ENCODE measurements around the gene ATP2A1. TPM values are rescaled to one million over a fixed set of nuclear protein-coding genes. Genes with fewer than 3 reads are reported as not detected.

The ATP2A1 gene
- total and polyA plus RNA-seq, 2 donors from 2014 or later: 0.25 to 0.47 TPM

DNA sequence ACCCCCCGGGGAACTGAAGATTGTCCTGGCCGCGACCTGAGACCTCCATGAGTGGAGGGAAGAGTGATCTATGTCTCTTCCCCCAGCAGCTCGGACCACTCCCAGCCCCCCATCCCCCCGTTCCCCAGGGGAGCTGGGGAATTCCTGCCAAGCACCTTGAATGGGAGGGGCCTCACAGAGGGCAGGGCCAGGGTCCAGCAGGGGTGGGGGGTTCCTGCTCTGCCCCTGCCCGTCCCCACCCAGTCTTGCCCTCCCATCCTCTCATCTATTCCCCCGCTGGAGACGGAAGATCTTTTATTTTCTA lies 41.6 kb upstream of the ATP2A1 start:
- no peak overlapping the region for H3K9ac ChIP-seq (ENCODE audit: low read length in 3 of 3)
- no peaks in the 10 kb centered on the region for H3K27me3 ChIP-seq (ENCODE audit: control insufficient read depth, insufficient read depth, low read length)
- H3K4me1 ChIP-seq (ENCODE audit: control insufficient read depth in 2 of 3, insufficient read depth in 2 of 3, low read depth in 1 of 3, low read length in 3 of 3): no peaks in the 10 kb centered on the region
- H3K9me3 ChIP-seq (ENCODE audit: control insufficient read depth in 2 of 3, insufficient read depth in 1 of 3, low read length in 3 of 3): no peaks in the 10 kb centered on the region
- no peak overlapping the region for H3K27ac ChIP-seq (ENCODE audit: low read depth in 2 of 2, low read length in 2 of 2)
- H3K4me3 ChIP-seq (ENCODE audit: low read length in 3 of 3): no peak overlapping the region
- DNase-seq (no peak), FAIRE-seq (no peak)
- TF ChIP-seq, protein P1, sequence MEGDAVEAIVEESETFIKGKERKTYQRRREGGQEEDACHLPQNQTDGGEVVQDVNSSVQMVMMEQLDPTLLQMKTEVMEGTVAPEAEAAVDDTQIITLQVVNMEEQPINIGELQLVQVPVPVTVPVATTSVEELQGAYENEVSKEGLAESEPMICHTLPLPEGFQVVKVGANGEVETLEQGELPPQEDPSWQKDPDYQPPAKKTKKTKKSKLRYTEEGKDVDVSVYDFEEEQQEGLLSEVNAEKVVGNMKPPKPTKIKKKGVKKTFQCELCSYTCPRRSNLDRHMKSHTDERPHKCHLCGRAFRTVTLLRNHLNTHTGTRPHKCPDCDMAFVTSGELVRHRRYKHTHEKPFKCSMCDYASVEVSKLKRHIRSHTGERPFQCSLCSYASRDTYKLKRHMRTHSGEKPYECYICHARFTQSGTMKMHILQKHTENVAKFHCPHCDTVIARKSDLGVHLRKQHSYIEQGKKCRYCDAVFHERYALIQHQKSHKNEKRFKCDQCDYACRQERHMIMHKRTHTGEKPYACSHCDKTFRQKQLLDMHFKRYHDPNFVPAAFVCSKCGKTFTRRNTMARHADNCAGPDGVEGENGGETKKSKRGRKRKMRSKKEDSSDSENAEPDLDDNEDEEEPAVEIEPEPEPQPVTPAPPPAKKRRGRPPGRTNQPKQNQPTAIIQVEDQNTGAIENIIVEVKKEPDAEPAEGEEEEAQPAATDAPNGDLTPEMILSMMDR (IDR thresholded peaks at IDR 0.05; ENCODE audit: borderline replicate concordance, extremely low read depth, insufficient read depth): no peak
- peaks cover 8 to 54% (median 37%) of the 10 kb centered on the region in 3 donors for H3K36me3 ChIP-seq (ENCODE audit: control insufficient read depth in 2 of 3, insufficient read depth in 3 of 3, low read length in 3 of 3)
- intact Hi-C loops (cut with DNase I): no loop called here

DNA sequence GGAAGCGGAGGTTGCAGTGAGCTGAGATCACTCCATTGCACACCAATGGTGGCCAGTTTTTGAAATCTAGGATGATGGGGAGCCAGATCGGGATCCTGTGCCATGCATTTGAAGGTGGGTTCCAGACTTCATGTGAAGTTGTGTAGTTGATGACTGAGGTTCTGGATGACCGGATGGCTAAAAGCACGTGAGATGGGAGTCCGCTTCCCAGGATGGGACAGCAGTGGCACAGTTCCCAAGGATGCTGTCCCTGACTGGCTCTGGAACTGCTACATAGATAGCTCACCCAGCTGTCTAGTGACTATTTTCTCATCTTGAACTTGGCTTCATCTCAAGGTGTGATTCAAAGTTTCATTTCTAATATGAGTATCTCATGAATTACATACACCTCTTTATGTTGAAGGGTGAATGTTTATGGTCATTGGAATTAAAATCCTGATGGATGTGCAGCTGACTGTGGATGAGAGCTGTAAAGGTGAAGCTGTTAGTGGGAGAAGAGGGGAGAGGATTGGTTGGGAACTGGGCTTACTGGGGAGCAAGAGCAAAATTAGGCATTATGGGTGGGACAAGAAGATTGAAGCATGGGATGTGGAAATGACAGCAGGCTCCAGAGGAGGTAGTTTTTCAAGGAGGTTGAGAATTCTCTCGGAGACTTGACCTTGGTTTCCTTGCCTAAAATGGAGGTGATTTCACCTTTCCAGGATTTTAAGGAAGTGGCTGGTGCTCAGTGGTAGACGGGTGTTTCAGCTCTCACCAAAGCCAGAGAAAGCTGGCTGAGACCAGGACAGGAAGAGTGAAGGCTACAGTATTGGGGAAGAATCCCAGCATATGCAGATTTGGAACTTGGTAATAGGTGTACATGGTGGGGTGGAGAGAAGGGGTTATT lies 40.4 kb upstream of the ATP2A1 start:
- no peaks in the 10 kb centered on the region for H3K4me1 ChIP-seq (ENCODE audit: control insufficient read depth in 2 of 3, insufficient read depth in 2 of 3, low read depth in 1 of 3, low read length in 3 of 3)
- no peak overlapping the region for H3K27ac ChIP-seq (ENCODE audit: low read depth in 2 of 2, low read length in 2 of 2)
- H3K36me3 ChIP-seq (ENCODE audit: control insufficient read depth in 2 of 3, insufficient read depth in 3 of 3, low read length in 3 of 3): peaks cover 3 to 50% (median 36%) of the 10 kb centered on the region in 3 donors
- TF ChIP-seq, protein P1 (IDR thresholded peaks at IDR 0.05; ENCODE audit: borderline replicate concordance, extremely low read depth, insufficient read depth): no peak
- FAIRE-seq: no peak
- H3K9ac ChIP-seq (ENCODE audit: low read length in 3 of 3): no peak overlapping the region
- no peaks in the 10 kb centered on the region for H3K9me3 ChIP-seq (ENCODE audit: control insufficient read depth in 2 of 3, insufficient read depth in 1 of 3, low read length in 3 of 3)
- intact Hi-C loops (cut with DNase I): no loop called here
- H3K27me3 ChIP-seq (ENCODE audit: control insufficient read depth, insufficient read depth, low read length): no peaks in the 10 kb centered on the region
- DNase-seq: no peak
- H3K4me3 ChIP-seq (ENCODE audit: low read length in 3 of 3): no peak overlapping the region

DNA sequence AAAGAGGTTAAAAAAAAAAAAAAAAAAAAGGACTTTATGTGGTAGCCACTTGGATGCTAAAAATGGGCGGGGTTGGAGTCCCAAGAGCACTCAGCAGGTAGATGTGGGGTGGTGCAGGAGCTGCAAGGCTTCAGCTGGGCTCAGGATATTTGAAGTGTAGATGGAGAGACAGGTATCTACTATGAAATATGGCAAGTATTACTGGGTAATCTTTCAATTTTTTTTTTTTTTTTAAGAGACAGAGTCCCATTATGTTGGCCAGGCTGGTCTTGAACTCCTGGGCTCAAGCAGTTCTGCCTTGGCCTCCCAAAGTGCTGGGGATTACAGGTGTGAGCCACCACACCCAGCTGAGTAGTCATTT lies 39.8 kb upstream of the ATP2A1 start:
- intact Hi-C loops (cut with DNase I): no loop called here
- Histone ChIP-seq H3K9ac (ENCODE audit: low read length in 3 of 3) (no peak overlapping the region), H3K4me3 (ENCODE audit: low read length in 3 of 3) (no peak overlapping the region), H3K9me3 (ENCODE audit: control insufficient read depth in 2 of 3, insufficient read depth in 1 of 3, low read length in 3 of 3) (no peaks in the 10 kb centered on the region), H3K4me1 (ENCODE audit: control insufficient read depth in 2 of 3, insufficient read depth in 2 of 3, low read depth in 1 of 3, low read length in 3 of 3) (no peaks in the 10 kb centered on the region), H3K27me3 (ENCODE audit: control insufficient read depth, insufficient read depth, low read length) (no peaks in the 10 kb centered on the region), H3K27ac (ENCODE audit: low read depth in 2 of 2, low read length in 2 of 2) (no peak overlapping the region), H3K36me3 (ENCODE audit: control insufficient read depth in 2 of 3, insufficient read depth in 3 of 3, low read length in 3 of 3) (peaks cover 3 to 44% (median 32%) of the 10 kb centered on the region in 3 donors)
- no peak for FAIRE-seq
- no peak for DNase-seq
- TF ChIP-seq, protein P1 (IDR thresholded peaks at IDR 0.05; ENCODE audit: borderline replicate concordance, extremely low read depth, insufficient read depth): no peak
